HG03039 (cell line): ENCODE data around the gene HNRNPUL1.
"Not testable (repeated sequence)": the region's sequence is repeated elsewhere in the genome, so short reads cannot be mapped to it uniquely, and the experiment has no call there.

Source experiments
- ATAC-seq: cut with Tn5 transposase; IDR thresholded peaks from one replicate; pipeline ENCODE4 v1.9.1; 2021; ENCODE audit warnings: mild to moderate bottlenecking, moderate library complexity; ENCODE audit not compliant: unreplicated experiment

The HNRNPUL1 gene

GRCh38 chr19:41263850-41264580 lies at the start of gene HNRNPUL1:
Gene HNRNPUL1 (plus strand): TSS chr19:41264372. CDS start chr19:41264504, 132 bp downstream.
- ATAC-seq: peak; percentile 56

- no peak for ATAC-seq
Measured at GRCh38 chr19:41217741-41218140, 46.4 kb upstream of the HNRNPUL1 start.

DNA sequence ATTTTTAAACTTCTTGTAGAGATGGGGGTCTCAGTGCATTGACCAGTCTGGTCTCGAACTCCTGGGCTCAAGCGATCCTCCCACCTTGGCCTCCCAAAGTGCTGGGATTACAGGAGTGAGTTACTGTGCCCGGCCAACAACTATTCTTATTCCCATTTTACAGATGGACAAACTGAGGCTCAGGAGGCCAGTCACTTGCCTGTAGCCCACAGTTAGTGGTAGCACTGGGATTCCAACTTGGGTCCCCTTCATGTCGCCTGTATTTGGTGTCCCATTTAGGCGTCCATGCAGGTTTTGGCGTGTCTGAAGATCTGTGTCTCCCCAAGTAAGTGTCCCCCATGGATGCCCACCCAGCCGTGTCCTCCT lies 45.9 kb upstream of the HNRNPUL1 start:
- no peak for ATAC-seq

GRCh38 chr19:41218615-41219507 lies 45.3 kb upstream of the HNRNPUL1 start, which contains the start of gene AXL:
Gene AXL (plus strand): TSS chr19:41219223. CDS start chr19:41219393, 170 bp downstream.
- no peak for ATAC-seq

- ATAC-seq: no peak
Measured at GRCh38 chr19:41219924-41220567, 44.1 kb upstream of the HNRNPUL1 start.

DNA sequence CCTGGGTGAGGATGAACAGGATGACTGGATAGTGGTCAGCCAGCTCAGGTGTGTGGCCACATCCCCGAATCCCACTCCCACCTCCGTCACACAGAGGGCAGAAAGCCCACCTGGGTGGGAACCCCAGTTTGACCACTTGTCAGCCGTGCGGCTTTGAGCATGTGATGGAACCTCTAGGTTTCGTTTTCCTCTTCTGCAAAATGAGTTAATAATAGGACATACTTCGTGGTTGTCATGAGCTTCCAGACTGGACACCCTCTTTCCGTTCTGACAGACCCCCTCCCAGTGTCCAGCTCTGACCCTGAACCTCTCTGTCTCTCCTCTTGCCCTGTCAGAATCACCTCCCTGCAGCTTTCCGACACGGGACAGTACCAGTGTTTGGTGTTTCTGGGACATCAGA lies 43.4 kb upstream of the HNRNPUL1 start:
- ATAC-seq: no peak

- no peak for ATAC-seq
Measured at GRCh38 chr19:41221514-41222205, 42.5 kb upstream of the HNRNPUL1 start.

- no peak for ATAC-seq
Measured at GRCh38 chr19:41222240-41222639, 41.9 kb upstream of the HNRNPUL1 start.

DNA sequence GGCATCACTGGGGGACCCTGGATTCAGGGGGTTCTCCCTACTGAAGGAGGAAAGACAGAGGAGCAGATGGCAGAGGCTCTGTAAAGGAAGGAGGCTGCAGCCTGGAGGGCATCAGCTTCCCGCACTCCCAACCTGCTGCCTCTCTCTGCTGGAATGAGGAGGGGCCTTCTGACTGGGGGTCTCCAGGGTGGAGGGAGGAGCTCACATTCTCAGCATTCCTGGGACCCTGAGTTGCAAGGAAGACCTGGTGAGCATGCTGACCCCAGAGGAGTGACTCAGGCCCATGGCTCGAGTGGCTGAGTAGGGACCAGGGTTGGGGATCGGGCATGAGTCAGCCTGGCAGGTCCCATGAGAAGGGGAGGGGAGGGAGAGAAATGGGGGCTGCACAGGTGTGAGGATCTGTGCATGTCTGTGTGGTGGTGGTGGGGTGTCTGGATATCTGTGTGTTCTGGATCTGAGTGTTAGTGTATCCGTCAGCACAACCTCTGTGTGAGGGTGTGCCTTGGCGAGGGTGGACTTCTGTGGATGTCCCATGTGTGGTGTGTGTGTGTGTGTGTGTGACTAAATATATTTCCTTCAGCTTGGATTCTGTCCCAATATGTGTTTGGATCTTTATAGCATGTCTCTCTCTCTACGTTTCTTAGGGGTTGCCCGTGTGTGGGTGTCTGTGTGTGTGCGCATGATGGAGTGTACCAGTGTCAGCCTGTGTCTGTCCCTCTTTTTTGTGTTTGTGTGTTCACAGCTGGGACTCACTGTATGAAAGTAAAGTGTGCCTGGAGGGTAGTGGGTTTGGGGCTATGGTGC lies 40.5 kb upstream of the HNRNPUL1 start:
- no peak for ATAC-seq

DNA sequence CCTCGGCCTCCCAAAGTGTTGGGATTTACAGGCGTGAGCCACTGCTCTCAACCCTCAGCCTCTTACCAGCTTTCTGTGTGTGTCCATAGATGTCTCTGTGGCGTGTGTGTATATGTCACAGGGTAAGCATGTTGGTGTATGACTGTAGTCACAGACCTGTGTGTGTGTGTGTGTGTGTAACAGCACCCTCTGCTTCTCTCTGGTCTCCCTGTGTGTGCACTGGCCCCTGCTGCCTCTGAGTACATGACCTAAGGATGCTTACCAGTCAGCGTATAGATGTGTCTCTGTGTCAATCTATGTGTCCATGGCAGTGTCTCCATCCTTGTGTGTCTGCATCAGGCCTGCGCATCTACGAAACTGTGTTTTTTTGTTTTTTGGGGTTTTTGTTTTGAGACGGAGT lies 39.5 kb upstream of the HNRNPUL1 start:
- no peak for ATAC-seq

DNA sequence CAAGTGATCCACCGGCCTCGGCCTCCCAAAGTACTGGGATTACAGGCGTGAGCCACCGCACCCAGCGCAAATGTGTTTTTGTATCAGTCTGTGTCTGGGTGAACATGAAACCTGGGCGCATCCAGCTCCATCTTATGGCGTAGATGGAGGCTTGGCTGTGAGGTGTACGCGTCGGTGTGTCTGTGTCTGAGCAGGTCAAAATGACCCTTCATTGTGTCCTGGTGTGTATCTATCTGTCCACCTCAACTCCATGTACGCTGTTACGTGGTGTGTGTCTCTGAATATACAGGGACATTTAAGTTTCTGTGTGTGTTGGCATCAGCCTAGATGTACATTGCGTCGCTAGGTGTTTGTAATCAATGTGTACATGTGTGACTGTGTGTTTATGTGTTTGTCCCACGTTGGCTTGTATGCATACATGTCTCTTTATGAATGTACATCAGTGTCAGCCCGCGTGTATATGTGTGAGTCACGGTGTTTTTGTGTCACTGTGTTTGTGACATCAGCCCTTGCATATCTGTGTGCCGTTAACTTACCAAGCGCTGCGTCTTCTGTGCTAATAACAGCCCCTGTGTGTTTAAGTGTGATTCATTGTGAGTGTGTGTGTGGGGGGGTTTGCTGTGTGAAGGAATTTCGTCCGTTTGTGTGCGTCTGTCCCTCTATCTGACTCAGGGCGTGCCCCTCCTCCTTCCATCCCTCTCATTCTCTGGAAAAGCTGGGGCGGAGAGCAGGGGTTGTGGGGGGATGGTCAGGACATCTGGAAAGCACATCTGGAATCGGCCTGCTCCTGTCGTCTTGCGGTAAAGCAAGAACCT lies 38.7 kb upstream of the HNRNPUL1 start:
- ATAC-seq: no peak

DNA sequence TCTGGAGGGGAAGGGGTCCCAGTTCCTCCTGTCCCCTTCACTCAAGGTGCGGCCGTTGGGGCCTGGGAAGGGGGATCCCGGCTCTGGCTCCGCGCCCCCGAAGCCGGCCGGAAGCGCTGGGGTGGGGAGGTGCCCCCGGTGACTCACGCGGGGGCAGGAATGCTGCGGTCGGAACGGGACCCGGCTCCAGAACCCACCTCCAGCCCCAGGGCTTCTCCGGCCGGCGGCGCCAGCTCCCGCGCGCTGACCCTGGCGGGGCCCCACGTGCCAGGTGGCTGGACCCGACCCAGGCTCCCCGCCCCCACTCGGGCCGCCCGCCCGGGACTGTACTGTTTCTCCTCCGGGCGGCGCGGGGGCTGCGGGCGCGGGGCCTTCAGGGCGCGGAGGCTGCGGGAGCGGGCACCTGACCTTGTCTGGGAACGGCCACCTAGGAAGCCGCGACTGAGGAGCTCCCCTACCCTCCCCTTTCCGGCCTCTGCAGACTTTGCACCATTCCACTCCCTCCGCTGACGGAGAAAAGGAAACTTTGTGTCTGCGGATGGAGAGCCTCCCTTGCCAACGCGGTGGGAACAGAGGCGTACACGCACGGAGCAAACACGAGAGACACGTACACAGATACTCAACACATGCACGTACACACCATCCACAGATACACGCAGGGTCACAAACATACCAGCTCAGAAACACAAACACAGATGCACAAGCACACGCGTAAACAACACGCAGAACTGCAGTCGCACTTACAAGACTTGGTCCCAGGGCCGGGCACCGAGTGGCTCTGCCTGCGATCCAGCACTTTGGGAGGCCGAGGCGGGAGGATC lies 37.9 kb upstream of the HNRNPUL1 start:
- no peak for ATAC-seq

- no peak for ATAC-seq
Measured at GRCh38 chr19:41226874-41227390, 37.2 kb upstream of the HNRNPUL1 start.

DNA sequence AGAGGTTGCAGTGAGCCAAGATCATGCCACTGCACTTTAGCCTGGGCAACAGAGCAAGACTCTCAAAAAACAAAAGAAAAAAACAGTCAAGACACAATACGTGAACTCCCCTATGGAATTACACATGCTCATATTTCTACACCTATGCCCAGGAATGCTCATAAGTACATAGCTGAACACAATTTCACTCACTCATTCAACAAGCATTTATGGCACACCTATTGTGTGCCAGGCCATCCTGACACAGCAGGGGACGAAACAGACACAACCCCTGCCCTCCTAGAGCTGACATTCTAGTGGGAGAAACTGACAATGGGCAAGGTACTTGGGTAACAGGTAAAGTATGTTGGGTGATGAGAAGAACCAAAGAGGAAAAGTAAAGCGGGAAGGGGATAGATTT lies 35.7 kb upstream of the HNRNPUL1 start:
- ATAC-seq: no peak

DNA sequence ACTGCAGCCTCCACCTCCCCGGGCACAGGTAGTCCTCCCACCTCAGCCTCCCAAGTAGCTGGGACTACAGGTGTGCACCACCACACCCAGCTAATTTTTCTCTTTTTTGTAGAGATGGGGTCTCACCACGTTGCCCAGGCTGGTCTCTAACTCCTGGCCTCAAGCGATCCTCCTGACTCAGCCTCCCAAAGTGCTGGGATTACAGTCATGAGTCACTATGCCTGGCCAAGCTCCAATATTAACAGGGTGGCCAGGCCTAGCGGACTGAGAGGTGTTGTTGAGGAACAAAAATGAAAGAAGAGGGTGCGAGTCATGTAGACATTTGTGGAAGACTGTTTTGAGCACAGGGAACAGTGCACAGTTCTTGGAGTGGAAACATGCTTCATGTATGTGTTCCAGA lies 34.8 kb upstream of the HNRNPUL1 start:
- not testable (repeated sequence) for ATAC-seq

- no peak for ATAC-seq
Measured at GRCh38 chr19:41230067-41230857, 33.9 kb upstream of the HNRNPUL1 start.

DNA sequence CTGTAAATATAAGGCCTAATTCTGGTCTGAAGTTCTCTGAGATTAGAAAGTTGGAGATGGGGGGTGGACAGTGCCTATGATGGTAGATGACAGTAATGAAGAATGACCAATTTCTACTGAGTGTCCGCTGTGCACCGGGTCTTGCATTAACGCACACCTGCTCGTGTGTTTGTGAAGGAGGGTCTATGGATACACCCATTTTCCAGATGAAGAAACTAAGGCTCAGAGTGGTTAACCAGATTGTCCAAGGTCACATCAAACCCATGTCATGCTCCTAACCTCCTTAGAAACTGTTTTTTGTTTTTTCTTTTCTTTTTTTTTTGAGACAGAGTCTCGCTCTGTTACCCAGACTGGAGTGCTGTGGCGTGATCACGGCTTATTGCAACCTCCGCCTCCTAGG lies 31.5 kb upstream of the HNRNPUL1 start:
- no peak for ATAC-seq
